ENCODE measurements around the gene ARMC6. TPM values are rescaled to one million over a fixed set of nuclear protein-coding genes. Genes with fewer than 3 reads are reported as not detected.

ARMC6 gene
- total RNA-seq, 1 donor from 2014 or later, result 27.0 TPM

DNA sequence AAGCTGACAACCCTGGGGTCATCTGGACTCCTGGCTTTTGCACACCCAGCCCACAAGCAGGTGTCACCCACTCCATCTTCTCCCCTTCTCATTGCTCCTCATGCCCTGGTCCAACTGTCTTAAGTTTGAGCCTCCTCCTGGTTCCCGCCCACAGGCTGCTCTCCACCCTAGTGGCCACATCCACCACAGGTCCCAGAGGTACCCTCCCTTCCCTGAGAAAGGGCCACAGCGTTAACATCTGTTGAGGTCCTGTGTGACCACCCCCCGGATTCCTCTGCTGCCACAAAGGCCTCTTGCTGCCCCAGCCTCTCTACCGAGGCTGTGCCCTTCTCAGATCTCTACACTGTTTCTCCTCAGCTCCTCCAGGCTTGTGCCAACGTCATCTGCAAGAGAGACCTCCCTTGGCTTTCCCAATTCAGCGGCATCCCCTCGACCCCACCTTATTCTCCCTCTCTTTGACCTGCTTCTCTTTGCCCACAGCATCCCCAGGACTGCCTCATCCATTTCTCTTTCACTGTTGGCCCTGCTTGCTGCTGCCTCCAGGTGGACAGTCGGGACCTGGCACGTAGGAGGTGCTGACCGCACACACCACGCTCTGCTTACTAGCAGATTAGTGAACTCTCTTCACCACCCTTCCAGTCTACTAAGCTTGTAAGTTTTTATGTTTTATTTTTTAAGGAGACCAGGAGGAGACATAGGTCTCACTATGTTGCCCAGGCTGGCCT is 33.3 kb upstream of the ARMC6 start:
- Mint-ChIP-seq H3K4me1 (ENCODE audit: unreplicated experiment) (peaks cover 23% of the 10 kb centered on the region), H3K27me3 (ENCODE audit: unreplicated experiment) (no peaks in the 10 kb centered on the region)

DNA sequence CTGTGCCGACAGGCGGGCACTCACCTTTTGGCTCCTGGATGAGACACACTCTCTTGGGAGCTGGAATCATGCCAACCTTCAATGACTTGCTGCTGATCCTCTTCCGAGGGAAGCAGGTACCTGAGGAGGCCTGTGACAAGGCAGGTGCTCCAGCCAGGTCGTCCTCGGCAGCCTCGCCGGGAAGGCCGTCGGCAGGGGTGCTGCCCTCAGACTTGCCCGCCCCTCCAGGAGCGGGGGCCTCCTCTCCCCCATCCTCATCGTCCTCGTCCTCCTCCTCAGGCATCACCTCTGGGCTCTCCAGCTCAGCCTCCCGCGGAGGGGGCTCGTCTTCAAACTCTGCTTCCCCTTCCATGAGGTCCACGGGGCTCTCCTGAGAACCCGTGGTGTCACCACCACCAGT is 29.3 kb upstream of the ARMC6 start:
- no peak for DNase-seq (ENCODE audit: extremely low spot score, unreplicated experiment)
- Mint-ChIP-seq H3K9me3 (ENCODE audit: unreplicated experiment) (no peaks in the 10 kb centered on the region), H3K4me1 (ENCODE audit: unreplicated experiment) (peaks cover 10% of the 10 kb centered on the region), H3K4me3 (ENCODE audit: unreplicated experiment) (no peak overlapping the region), H3K27me3 (ENCODE audit: unreplicated experiment) (no peaks in the 10 kb centered on the region), H3K36me3 (ENCODE audit: unreplicated experiment) (peaks cover 26% of the 10 kb centered on the region), H3K27ac (ENCODE audit: unreplicated experiment) (no peak overlapping the region)
- TF ChIP-seq, protein P1, sequence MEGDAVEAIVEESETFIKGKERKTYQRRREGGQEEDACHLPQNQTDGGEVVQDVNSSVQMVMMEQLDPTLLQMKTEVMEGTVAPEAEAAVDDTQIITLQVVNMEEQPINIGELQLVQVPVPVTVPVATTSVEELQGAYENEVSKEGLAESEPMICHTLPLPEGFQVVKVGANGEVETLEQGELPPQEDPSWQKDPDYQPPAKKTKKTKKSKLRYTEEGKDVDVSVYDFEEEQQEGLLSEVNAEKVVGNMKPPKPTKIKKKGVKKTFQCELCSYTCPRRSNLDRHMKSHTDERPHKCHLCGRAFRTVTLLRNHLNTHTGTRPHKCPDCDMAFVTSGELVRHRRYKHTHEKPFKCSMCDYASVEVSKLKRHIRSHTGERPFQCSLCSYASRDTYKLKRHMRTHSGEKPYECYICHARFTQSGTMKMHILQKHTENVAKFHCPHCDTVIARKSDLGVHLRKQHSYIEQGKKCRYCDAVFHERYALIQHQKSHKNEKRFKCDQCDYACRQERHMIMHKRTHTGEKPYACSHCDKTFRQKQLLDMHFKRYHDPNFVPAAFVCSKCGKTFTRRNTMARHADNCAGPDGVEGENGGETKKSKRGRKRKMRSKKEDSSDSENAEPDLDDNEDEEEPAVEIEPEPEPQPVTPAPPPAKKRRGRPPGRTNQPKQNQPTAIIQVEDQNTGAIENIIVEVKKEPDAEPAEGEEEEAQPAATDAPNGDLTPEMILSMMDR (IDR thresholded peaks at IDR 0.05), result no peak

More for the DNA sequence above, 33.3 kb upstream of the ARMC6 start:
- no peak for DNase-seq (ENCODE audit: extremely low spot score, unreplicated experiment)
- H3K36me3 Mint-ChIP-seq (ENCODE audit: unreplicated experiment), result peaks cover 30% of the 10 kb centered on the region
- H3K9me3 Mint-ChIP-seq (ENCODE audit: unreplicated experiment), result no peaks in the 10 kb centered on the region
- H3K27ac Mint-ChIP-seq (ENCODE audit: unreplicated experiment), result no peak overlapping the region
- TF ChIP-seq, protein P1 (IDR thresholded peaks at IDR 0.05), result peak; percentile 36
- H3K4me3 Mint-ChIP-seq (ENCODE audit: unreplicated experiment), result no peak overlapping the region

DNA sequence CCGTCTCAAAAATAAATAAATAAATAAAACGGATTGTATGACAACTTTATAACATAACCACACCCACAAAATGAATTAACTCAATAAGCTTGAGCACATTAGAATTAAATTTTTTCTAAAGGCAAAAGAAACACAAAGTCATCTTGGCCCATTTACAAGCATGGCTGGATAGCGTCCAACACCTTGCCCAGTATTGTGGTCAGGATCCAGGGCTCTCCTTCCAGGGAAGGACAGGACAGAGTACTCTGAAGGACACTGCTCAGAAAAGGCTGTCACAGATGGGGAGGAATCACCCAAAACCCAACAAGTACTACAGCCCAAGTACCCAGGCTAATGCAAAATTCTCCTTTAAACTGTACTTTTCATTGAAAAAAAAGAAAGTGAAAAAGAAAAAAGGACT is 27.2 kb upstream of the ARMC6 start:
- TF ChIP-seq, protein P1 (IDR thresholded peaks at IDR 0.05), result no peak
- Mint-ChIP-seq H3K9me3 (ENCODE audit: unreplicated experiment) (no peaks in the 10 kb centered on the region), H3K27me3 (ENCODE audit: unreplicated experiment) (no peaks in the 10 kb centered on the region), H3K36me3 (ENCODE audit: unreplicated experiment) (peaks cover 31% of the 10 kb centered on the region), H3K27ac (ENCODE audit: unreplicated experiment) (no peak overlapping the region), H3K4me3 (ENCODE audit: unreplicated experiment) (no peak overlapping the region), H3K4me1 (ENCODE audit: unreplicated experiment) (no peaks in the 10 kb centered on the region)
- DNase-seq (ENCODE audit: extremely low spot score, unreplicated experiment), result no peak

DNA sequence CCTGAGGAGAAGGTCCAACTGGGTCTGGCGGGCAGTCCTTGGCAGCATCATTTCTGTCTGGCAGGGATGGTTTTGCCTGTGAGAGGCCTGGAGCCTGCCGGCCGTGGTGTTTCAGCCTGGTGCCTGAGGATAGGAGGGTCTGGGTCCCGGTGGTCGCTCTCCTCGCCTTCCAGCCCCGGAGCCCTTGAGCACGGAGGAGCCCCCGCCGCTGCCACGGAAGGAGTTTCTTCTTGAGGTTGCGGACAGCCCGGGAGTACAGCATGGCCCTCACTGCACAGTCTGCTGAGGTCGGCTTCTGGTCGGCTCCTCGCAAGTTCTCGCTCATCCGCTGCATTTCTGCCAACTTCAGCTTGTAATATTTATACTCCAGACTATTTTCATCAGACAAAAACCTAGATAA is 23.5 kb upstream of the ARMC6 start:
- no peaks in the 10 kb centered on the region for H3K27me3 Mint-ChIP-seq (ENCODE audit: unreplicated experiment)
- no peak overlapping the region for H3K27ac Mint-ChIP-seq (ENCODE audit: unreplicated experiment)
- no peak for DNase-seq (ENCODE audit: extremely low spot score, unreplicated experiment)
- H3K4me3 Mint-ChIP-seq (ENCODE audit: unreplicated experiment), result no peak overlapping the region
- no peaks in the 10 kb centered on the region for H3K9me3 Mint-ChIP-seq (ENCODE audit: unreplicated experiment)
- TF ChIP-seq, protein P1 (IDR thresholded peaks at IDR 0.05), result no peak
- no peaks in the 10 kb centered on the region for H3K4me1 Mint-ChIP-seq (ENCODE audit: unreplicated experiment)
- peaks cover 19% of the 10 kb centered on the region for H3K36me3 Mint-ChIP-seq (ENCODE audit: unreplicated experiment)

DNA sequence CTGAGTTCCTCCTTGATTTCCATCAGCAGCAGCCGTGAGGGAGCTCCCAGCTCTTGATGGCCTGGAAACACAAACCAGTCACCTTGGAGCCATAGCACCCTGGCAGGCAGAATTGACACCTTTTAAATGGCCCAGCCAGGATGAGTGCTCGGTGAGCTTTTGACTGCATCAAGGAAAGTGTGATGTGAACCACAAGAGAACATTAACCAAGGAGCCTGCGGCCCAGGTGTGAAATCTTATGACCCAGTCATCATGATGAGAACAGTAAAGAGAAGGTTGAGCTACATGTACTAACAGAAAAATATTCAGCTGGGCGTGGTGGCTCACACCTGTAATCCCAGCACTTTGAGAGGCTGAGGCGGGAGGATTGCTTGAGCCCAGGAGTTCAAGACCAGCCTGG is 22.9 kb upstream of the ARMC6 start:
- no peak overlapping the region for H3K4me3 Mint-ChIP-seq (ENCODE audit: unreplicated experiment)
- no peaks in the 10 kb centered on the region for H3K4me1 Mint-ChIP-seq (ENCODE audit: unreplicated experiment)

More for the DNA sequence above, 22.9 kb upstream of the ARMC6 start:
- no peak for DNase-seq (ENCODE audit: extremely low spot score, unreplicated experiment)
- Mint-ChIP-seq H3K36me3 (ENCODE audit: unreplicated experiment) (peaks cover 16% of the 10 kb centered on the region), H3K27ac (ENCODE audit: unreplicated experiment) (no peak overlapping the region), H3K27me3 (ENCODE audit: unreplicated experiment) (no peaks in the 10 kb centered on the region), H3K9me3 (ENCODE audit: unreplicated experiment) (no peaks in the 10 kb centered on the region)
- TF ChIP-seq, protein P1 (IDR thresholded peaks at IDR 0.05), result no peak
